NCI-H82 (cell line): Measurements from ENCODE around the gene WNT7B.

ENCODE experiments used
- DNase-seq: peaks from one replicate; lab custom pipeline; 2025; lab: John Stamatoyannopoulos, UW

The WNT7B gene

GRCh38 chr22:45927059-45927458, 49.9 kb downstream of the WNT7B start:
- no peak for DNase-seq

- DNase-seq = no peak
Observed at GRCh38 chr22:45926433-45926832, 50.5 kb downstream of the WNT7B start.

- no peak for DNase-seq
Observed at GRCh38 chr22:45925811-45926351, 51.1 kb downstream of the WNT7B start.

GRCh38 chr22:45923835-45924234, 53.1 kb downstream of the WNT7B start:
- DNase-seq = no peak

GRCh38 chr22:45923212-45923611, 53.8 kb downstream of the WNT7B start:
- no peak for DNase-seq

GRCh38 chr22:45922661-45923060, 54.3 kb downstream of the WNT7B start:
- DNase-seq = no peak

- no peak for DNase-seq
Observed at GRCh38 chr22:45922256-45922655, 54.7 kb downstream of the WNT7B start.

- no peak for DNase-seq
Observed at GRCh38 chr22:45919504-45920286, 57.3 kb downstream of the WNT7B start.

- DNase-seq = no peak
Observed at GRCh38 chr22:45918459-45919370, 58.2 kb downstream of the WNT7B start.

GRCh38 chr22:45917700-45918458, 59.1 kb downstream of the WNT7B start:
- DNase-seq = no peak

GRCh38 chr22:45917146-45917545, 59.8 kb downstream of the WNT7B start:
- DNase-seq = no peak

- no peak for DNase-seq
Observed at GRCh38 chr22:45916515-45916914, 60.4 kb downstream of the WNT7B start.

GRCh38 chr22:45915841-45916240, 61.1 kb downstream of the WNT7B start:
- DNase-seq = no peak

- DNase-seq = no peak
Observed at GRCh38 chr22:45915151-45915550, 61.8 kb downstream of the WNT7B start.

GRCh38 chr22:45914309-45914708, 62.7 kb downstream of the WNT7B start:
- no peak for DNase-seq

GRCh38 chr22:45912910-45913309, 64.1 kb downstream of the WNT7B start:
- no peak for DNase-seq

- DNase-seq = peak; percentile 17
Observed at GRCh38 chr22:45911601-45912271, 65.2 kb downstream of the WNT7B start.

- peak; percentile 91 for DNase-seq
Observed at GRCh38 chr22:45910928-45911467, 66.0 kb downstream of the WNT7B start.

GRCh38 chr22:45908961-45909360, 68.0 kb downstream of the WNT7B start:
- no peak for DNase-seq

GRCh38 chr22:45907996-45908395, 69.0 kb downstream of the WNT7B start:
- no peak for DNase-seq

- DNase-seq = no peak
Observed at GRCh38 chr22:45907378-45907777, 69.6 kb downstream of the WNT7B start.
